Transverse colon (tissue), 4 donors: ENCODE results near the gene MTFR2.

Experiments
- POLR2A ChIP-seq: fragments of 450-650 bp; IDR thresholded peaks from one replicate; pipeline ENCODE4 v1.6.1; 2016; ENCODE audit warnings: antibody characterized with exemption, mild to moderate bottlenecking, moderate library complexity
- POLR2AphosphoS5 ChIP-seq, 3 donors: sonication (generic); formaldehyde crosslinking; IDR thresholded peaks; one replicate each; pipeline ENCODE4 v1.6.1; 2016; ENCODE audit warnings: antibody characterized with exemption in 3 of 3
- TF ChIP-seq, protein P1 (sequence below), 5 experiments: fragments of 200-600 bp in 3 of 5; fragments of 450-650 bp in 2 of 5; sonication (generic) in 3 of 5; IDR thresholded peaks; 1 replicate in 2 of 5; 2 replicates in 3 of 5; pipeline ENCODE4 v1.5.1; 2016 to 2017; ENCODE audit warnings: antibody characterized with exemption in 5 of 5, inconsistent platforms in 3 of 5, mild to moderate bottlenecking in 2 of 5, moderate library complexity in 1 of 5

DNA sequence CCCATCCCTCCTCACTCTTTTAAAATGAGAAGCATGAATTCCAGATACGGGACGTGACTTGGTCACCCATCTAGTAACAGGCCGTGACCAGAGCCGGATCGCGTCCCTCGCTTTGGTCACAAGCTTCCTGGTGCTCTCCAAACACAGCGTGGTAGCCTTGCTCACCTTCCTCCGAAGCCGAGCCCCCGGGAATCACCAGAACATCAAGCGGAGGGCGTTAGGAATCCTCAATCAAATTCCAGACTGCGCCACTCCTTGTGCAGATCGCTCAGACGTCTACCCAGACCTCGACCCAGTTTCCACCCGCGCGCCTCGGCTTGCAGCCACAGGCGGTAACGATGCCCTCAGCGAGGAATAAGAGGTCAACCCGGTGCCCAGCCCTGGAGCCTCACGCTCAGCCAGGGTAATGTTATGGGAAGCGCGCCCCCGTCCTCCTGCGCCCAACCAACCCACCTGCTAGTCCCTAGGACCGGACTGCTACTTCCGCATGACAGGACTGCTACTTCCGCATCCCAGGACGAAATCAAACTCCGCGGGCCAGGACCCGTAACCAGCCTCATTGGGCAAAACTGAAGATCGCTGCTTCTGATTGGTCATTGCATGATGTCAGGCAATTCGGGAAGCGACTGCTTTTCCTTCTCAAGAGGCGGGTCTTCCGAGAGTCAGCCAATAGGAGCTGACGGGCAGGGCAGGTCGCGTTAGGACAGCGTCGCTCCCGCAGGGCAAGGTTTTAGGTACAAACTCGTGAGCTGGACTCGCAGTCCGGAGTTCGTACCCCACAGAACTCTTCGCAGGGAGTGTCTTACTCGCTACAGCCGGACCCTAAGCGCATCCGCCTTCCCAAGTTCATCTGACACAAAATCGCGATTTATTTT, at the start of gene MTFR2:
- TF ChIP-seq, protein P1, sequence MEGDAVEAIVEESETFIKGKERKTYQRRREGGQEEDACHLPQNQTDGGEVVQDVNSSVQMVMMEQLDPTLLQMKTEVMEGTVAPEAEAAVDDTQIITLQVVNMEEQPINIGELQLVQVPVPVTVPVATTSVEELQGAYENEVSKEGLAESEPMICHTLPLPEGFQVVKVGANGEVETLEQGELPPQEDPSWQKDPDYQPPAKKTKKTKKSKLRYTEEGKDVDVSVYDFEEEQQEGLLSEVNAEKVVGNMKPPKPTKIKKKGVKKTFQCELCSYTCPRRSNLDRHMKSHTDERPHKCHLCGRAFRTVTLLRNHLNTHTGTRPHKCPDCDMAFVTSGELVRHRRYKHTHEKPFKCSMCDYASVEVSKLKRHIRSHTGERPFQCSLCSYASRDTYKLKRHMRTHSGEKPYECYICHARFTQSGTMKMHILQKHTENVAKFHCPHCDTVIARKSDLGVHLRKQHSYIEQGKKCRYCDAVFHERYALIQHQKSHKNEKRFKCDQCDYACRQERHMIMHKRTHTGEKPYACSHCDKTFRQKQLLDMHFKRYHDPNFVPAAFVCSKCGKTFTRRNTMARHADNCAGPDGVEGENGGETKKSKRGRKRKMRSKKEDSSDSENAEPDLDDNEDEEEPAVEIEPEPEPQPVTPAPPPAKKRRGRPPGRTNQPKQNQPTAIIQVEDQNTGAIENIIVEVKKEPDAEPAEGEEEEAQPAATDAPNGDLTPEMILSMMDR (IDR thresholded peaks at IDR 0.05) = no peak
- TF ChIP-seq POLR2A (no peak), POLR2AphosphoS5 (IDR thresholded peaks at IDR 0.05) (peak; percentile 67 to 91 (median 77))
